ENCODE results near the gene MEP1A.
"Not testable (repeated sequence)": the region's sequence is repeated elsewhere in the genome, so short reads cannot be mapped to it uniquely, and the experiment has no call there.

The MEP1A gene, protein sequence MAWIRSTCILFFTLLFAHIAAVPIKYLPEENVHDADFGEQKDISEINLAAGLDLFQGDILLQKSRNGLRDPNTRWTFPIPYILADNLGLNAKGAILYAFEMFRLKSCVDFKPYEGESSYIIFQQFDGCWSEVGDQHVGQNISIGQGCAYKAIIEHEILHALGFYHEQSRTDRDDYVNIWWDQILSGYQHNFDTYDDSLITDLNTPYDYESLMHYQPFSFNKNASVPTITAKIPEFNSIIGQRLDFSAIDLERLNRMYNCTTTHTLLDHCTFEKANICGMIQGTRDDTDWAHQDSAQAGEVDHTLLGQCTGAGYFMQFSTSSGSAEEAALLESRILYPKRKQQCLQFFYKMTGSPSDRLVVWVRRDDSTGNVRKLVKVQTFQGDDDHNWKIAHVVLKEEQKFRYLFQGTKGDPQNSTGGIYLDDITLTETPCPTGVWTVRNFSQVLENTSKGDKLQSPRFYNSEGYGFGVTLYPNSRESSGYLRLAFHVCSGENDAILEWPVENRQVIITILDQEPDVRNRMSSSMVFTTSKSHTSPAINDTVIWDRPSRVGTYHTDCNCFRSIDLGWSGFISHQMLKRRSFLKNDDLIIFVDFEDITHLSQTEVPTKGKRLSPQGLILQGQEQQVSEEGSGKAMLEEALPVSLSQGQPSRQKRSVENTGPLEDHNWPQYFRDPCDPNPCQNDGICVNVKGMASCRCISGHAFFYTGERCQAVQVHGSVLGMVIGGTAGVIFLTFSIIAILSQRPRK

DNA sequence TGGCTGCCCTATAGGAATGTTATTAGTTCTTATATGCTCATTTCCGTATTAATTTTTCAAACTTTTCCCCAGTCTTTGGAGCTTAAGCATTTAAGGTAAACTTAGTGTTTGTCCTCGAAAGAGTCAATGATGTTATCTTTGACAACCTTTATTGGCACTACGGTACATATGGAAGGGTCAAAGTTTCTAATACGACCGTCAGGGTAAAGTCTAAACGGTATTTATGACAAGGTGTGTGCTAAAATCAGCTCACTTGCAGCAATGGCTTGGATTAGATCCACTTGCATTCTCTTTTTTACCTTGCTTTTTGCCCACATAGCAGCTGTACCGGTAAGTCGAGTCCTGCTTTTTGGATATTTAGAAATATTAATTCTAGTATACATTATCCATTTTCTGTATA, at the start of gene MEP1A:
TSS of gene MEP1A (plus strand) at position 252 of the 400 bp plus-strand sequence. CDS start at position 262, 10 bp downstream.
- no peak for DNase-seq (ENCODE audit: low spot score)

GRCh38 chr6:46743425-46744158, 49.6 kb upstream of the MEP1A start:
- no peak for DNase-seq (ENCODE audit: low spot score)

DNA sequence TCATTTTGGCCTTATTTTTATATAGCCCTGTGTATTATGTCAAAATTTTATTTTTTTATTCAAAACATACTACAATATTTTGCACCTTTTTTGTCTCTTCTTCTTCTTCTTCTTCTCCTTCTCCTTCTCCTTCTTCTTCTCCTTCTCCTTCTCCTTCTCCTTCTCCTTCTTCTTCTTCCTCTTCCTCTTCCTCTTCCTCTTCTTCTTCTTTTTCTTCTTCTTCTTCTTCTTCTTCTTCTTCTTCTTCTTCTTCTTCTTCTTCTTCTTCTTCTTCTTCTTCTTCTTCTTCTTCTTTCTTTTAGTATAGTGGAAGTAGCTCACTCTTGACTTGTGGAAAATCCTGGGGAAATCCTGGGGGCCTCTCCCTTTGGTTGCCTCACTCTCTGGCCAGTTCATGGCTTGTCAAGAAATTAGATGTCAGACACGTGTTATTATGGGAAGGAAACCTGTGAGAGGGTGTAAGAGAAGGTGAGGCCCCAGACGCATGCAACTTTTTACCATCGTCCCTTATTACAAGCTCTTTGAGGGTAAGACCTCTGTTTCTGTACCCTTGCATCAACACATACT, 48.9 kb upstream of the MEP1A start:
- DNase-seq (ENCODE audit: low spot score) = not testable (repeated sequence)

DNA sequence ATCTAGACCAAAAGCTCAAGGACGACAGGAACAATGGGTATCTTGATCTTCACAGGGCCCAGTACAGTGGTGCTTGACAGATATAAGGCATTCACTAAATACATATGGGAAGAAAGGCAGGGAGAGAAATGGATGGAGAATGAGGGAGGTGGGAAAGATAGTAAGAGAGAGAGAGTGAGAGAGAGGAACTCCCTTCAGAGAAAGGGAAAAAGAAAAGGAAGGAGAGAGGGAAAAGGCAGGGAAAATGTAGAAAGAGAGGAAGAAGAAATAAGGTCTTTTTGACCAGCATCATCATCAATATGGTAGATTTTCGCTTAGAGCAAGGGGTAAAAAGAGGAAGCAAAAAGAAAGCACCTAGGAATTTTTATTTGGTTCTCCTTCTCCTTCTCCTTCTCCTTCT, 47.2 kb upstream of the MEP1A start:
- no peak for DNase-seq (ENCODE audit: low spot score)

DNA sequence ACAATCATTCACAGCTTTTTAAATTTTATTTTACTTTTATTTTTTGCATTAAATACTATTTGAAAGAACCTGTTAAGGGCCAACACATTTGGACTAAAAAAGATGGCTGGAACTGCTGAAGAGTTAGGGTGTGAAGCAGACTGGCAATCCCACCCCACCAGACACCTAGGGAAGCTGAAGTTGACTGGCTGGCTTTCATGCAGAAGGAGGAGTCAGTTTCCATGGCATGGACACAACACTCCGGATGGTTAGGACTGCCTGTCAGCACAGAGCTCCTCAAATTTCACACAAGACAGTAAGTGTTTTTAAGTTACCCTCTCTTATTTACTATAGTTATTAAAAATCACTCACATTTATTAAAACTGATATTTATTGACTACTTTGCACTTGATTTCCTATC, 46.5 kb upstream of the MEP1A start, which contains the start of gene ANKRD66:
TSS of gene ANKRD66 (plus strand) at position 238 of the 400 bp plus-strand sequence. CDS start 5,016 bp downstream, outside the sequence.
- DNase-seq (ENCODE audit: low spot score) = no peak

DNA sequence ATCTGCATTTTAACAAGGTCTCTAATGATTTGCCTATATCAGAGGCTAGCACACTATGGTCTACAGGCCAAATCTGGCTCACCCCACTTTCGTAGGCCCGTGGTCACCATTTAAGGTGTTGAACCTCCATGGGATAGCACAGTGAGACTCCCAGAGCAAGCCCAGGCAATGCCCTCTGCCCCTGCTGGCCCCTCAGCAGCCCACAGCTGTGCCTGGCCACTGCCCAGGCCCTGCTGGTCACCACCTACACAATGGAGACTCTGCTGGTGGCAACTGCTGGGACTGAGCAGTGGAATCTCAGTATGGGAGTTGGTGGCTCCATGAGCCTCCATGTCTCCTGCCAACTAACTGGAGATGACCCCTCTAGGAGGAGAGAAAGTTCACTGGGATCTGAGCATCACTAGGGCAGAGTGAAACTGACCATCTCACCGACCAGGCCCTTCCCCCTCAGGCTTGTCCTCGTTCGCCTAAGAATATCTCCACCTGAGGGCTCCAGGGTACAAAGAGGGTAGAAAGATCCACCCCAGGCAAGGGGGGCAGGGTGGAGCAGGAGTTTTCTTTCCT, 44.2 kb upstream of the MEP1A start:
- DNase-seq (ENCODE audit: low spot score) = no peak

DNA sequence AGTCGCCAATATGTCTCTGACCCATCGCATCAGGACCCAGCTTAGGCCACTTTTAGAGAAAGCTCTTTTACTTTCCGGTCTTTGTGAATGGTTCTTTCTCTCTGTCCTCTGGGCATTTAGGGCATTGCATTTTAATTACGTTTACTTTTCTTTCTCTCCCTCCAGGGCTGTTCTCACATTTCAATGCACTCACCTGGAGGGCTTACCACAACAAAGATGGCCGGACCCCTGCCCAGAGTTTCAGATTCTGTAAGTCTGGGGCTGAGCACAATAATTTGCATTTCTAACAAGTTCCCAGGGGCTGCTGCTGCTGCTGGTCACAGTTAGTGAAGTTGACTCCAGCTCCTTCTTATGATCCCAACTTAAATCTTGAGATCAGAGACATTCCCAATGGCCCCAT, 43.5 kb upstream of the MEP1A start:
- DNase-seq (ENCODE audit: low spot score) = no peak

DNA sequence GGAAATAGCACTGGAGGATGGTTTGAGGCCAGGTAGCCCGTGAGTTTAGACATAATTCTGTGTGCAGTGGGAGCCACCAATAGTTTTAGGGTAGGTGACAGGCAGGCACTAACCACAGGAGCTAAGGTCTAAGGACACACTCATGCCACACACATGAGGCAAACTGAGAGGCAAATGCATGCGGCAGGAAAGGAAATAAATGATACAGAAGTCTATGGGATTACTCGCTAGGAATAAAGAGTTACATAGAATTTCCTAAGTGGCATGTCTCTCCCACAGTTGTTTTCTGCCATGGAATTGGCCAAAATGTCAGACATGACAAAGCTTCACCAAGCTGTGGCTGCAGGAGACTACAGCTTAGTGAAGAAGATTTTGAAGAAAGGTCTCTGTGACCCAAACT, 41.5 kb upstream of the MEP1A start:
- no peak for DNase-seq (ENCODE audit: low spot score)

- no peak for DNase-seq (ENCODE audit: low spot score)
Measured at GRCh38 chr6:46755865-46756264, 37.3 kb upstream of the MEP1A start.

- no peak for DNase-seq (ENCODE audit: low spot score)
Measured at GRCh38 chr6:46756469-46757213, 36.5 kb upstream of the MEP1A start.

- DNase-seq (ENCODE audit: low spot score) = no peak
Measured at GRCh38 chr6:46757214-46757596, 36.0 kb upstream of the MEP1A start.

GRCh38 chr6:46758960-46759753, 34.0 kb upstream of the MEP1A start:
- DNase-seq (ENCODE audit: low spot score) = no peak

DNA sequence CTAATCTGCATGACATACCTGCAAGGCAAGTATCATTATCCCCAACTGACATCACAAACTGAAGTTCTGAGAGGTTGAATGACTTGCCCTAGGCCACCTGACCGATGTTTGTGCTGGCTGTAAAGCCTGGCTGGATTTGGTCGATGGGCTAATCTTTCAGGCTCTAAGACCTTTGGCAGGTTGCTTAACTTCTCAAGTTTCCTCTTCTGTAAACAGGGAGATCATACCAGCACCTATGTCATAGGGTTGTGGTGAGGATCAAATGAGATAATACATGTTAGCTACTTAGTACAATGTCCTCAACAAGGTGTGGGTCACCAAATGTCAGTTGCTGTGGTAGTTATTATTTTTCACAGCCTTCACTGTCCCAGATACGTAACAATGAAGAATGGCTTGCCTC, 32.3 kb upstream of the MEP1A start:
- peak; percentile 30 for DNase-seq (ENCODE audit: low spot score)

DNA sequence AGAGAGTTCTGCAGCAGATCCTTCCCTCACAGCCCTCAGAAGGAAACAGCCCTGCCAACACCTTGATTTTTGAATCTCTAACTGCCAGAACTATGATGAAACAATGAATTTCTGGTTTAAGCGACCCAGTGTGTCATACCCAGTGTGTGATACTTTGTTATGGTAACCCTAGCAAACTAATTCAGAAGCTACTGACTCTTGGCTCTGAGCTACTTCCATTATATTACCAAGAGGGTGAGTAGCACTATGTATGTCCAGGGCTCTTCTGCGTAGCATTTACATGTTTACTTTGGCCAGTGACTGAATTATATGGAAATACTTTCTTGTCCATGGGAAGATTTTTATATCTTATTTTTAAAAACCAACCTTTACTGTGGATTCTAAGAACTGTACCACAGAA, 29.7 kb upstream of the MEP1A start:
- DNase-seq (ENCODE audit: low spot score) = no peak

- DNase-seq (ENCODE audit: low spot score) = not testable (repeated sequence)
Measured at GRCh38 chr6:46764280-46764679, 28.9 kb upstream of the MEP1A start.

GRCh38 chr6:46764961-46765360, 28.2 kb upstream of the MEP1A start:
- DNase-seq (ENCODE audit: low spot score) = no peak

GRCh38 chr6:46772016-46772415, 21.2 kb upstream of the MEP1A start:
- no peak for DNase-seq (ENCODE audit: low spot score)

DNA sequence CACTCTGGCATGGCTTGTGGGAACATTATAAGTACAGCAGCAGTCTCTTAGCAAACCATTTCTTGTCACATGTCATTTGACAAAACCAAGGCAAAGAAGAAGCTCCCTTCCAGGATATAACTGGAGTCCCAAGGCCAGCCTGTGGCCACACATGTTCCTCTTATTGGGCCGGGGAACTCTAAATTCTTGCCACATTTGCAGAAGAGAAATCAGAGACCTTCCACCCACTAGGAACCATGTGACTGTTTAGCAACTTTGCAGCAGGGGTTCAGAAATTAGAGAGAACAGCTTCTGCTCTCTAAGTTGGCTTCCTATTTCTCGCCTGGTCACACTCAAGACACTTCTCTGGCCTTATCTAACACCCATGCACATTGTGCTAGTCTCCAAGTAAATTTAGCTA, 20.4 kb upstream of the MEP1A start:
- DNase-seq (ENCODE audit: low spot score) = no peak

GRCh38 chr6:46773201-46773855, 19.9 kb upstream of the MEP1A start:
- no peak for DNase-seq (ENCODE audit: low spot score)

DNA sequence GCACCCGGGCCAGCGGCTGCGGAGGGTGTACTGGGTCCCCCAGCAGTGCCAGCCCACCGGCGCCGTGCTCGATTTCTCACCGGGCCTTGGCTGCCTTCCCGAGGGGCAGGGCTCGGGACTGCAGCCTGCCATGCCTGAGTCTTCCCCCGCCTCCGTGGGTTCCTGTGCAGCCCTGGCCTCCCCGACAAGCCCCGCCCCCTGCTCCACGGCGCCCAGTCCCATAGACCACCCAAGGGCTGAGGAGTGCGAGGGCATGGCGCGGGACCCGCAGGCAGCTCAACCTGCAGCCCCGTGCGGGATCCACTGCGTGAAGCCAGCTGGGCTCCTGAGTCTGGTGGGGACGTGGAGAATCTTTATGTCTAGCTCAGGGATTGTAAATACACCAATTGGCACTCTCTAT, 18.5 kb upstream of the MEP1A start:
- not testable (repeated sequence) for DNase-seq (ENCODE audit: low spot score)
